GM19468 (cell line): ENCODE results near the gene RHOU.
A peak's percentile ranks its signal among the peaks of the same experiment; 100 is the strongest.

Experiments
- ATAC-seq: cut with Tn5 transposase; IDR thresholded peaks from one replicate; pipeline ENCODE4 v1.9.1; 2021; ENCODE audit warnings: mild to moderate bottlenecking, moderate library complexity, moderate number of reproducible peaks; ENCODE audit not compliant: unreplicated experiment; ENCODE audit errors: extremely low read depth

The RHOU gene

GRCh38 chr1:228781809-228782661 is 46.8 kb downstream of the RHOU start:
- no peak for ATAC-seq

GRCh38 chr1:228782662-228783417 is 47.6 kb downstream of the RHOU start:
- ATAC-seq: no peak

- ATAC-seq: no peak
Measured at GRCh38 chr1:228783418-228784040, 48.2 kb downstream of the RHOU start.

- ATAC-seq: no peak
Measured at GRCh38 chr1:228784181-228784580, 48.9 kb downstream of the RHOU start.

- ATAC-seq: no peak
Measured at GRCh38 chr1:228785366-228786330, 50.4 kb downstream of the RHOU start.

DNA sequence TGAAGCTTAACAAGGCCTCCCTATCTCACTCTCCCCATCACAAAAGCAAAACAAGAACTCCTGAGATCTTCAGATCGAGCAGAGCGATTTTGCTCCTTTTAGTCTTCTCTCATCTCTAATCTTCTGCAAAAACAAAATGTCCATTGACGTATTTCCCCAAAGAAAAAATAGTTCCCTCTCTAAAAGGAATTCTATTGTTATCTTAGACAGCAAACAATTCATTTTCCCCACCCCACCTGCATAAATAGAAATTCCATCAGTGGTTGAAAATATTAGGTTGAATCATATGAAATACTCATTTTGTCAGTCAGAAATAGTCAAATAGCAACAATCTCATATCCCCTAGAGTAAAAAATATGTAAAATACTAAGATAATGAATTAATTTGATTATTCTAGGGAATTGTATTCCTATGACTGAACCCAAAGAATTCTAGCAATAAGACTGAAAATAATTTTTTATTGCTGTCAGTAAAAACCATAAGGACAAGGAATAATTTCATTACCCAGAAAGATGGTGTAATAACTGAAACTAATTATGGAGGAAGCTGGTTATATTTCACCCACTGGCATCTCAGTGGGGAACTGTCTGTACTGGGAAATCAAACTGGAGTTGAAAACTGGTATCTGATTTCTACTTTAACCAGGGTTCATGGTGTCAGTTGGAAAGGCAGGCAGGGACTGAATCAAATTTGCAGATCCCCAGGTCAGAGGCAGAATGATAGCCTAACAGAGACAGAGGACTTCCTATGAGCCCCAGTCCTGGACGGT is 51.3 kb downstream of the RHOU start:
- no peak for ATAC-seq

GRCh38 chr1:228791791-228792190 is 56.5 kb downstream of the RHOU start:
- no peak for ATAC-seq

GRCh38 chr1:228792601-228793000 is 57.3 kb downstream of the RHOU start:
- no peak for ATAC-seq

GRCh38 chr1:228793032-228793431 is 57.8 kb downstream of the RHOU start:
- no peak for ATAC-seq

DNA sequence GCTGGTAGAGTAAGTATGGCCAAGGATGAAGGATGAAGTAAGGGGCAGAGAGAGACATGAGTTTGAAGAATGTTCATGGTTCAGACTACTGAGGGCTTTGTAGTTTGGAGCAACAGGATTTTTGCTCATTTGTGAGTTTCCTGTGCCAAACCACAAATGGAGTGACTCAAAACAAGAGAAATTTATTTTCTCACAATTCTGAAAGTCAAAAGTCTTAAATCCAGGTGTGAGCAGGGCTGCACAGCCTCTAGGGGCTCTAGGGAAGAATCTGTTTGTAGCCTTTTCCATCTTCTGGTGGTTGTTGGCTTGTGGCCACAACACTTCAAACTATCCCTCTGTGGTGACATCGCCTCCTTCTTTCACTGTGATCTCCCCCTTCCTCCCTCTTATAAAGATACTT is 58.9 kb downstream of the RHOU start:
- peak; percentile 52 for ATAC-seq

GRCh38 chr1:228794810-228795209 is 59.5 kb downstream of the RHOU start:
- ATAC-seq: no peak

GRCh38 chr1:228795596-228795995 is 60.3 kb downstream of the RHOU start:
- ATAC-seq: no peak
